Stimulated activated CD8-positive, alpha-beta memory T cell treated with anti-CD3 and anti-CD28 coated beads, Interleukin-4, amount 100 ng/mL, for 48 hours (primary cell): ENCODE measurements around the gene RRAS2.
"Not testable (repeated sequence)": the region's sequence is repeated elsewhere in the genome, so short reads cannot be mapped to it uniquely, and the experiment has no call there.

ENCODE experiments used
- DNase-seq: peaks from one replicate; pipeline ENCODE4 v3.0.0-alpha.2; 2020

Gene RRAS2

GRCh38 chr11:14358729-14359439 lies at the start of gene RRAS2:
TSS of gene RRAS2 (minus strand) at chr11:14359183. CDS start at chr11:14358870, 313 bp downstream.
- peak; percentile 83 for DNase-seq

- no peak for DNase-seq
These were observed 49.6 kb upstream of the RRAS2 start for GRCh38 chr11:14408612-14409011.

- DNase-seq = not testable (repeated sequence)
These were observed 47.1 kb upstream of the RRAS2 start for GRCh38 chr11:14406116-14406515.

GRCh38 chr11:14403528-14403927 lies 44.5 kb upstream of the RRAS2 start:
- not testable (repeated sequence) for DNase-seq

- DNase-seq = no peak
These were observed 40.1 kb upstream of the RRAS2 start for GRCh38 chr11:14399087-14399486.

GRCh38 chr11:14396273-14396672 lies 37.3 kb upstream of the RRAS2 start:
- DNase-seq = no peak

GRCh38 chr11:14393889-14394288 lies 34.9 kb upstream of the RRAS2 start:
- no peak for DNase-seq

GRCh38 chr11:14393129-14393528 lies 34.1 kb upstream of the RRAS2 start:
- DNase-seq = no peak

- no peak for DNase-seq
These were observed 31.7 kb upstream of the RRAS2 start for GRCh38 chr11:14390669-14391068.

- DNase-seq = no peak
These were observed 29.4 kb upstream of the RRAS2 start for GRCh38 chr11:14388352-14388751.

- DNase-seq = no peak
These were observed 28.0 kb upstream of the RRAS2 start for GRCh38 chr11:14386895-14387480.

GRCh38 chr11:14386081-14386480 lies 27.1 kb upstream of the RRAS2 start:
- DNase-seq = no peak

GRCh38 chr11:14384338-14384737 lies 25.4 kb upstream of the RRAS2 start:
- no peak for DNase-seq

GRCh38 chr11:14381968-14382367 lies 23.0 kb upstream of the RRAS2 start:
- no peak for DNase-seq

- peak; percentile 62 for DNase-seq
These were observed 22.1 kb upstream of the RRAS2 start for GRCh38 chr11:14380947-14381561.

GRCh38 chr11:14380125-14380936 lies 21.3 kb upstream of the RRAS2 start:
- no peak for DNase-seq

- DNase-seq = no peak
These were observed 19.2 kb upstream of the RRAS2 start for GRCh38 chr11:14378171-14378570.

GRCh38 chr11:14376920-14377319 lies 17.9 kb upstream of the RRAS2 start:
- no peak for DNase-seq

GRCh38 chr11:14374922-14375830 lies 16.2 kb upstream of the RRAS2 start:
- DNase-seq = no peak

GRCh38 chr11:14373941-14374646 lies 15.1 kb upstream of the RRAS2 start:
- no peak for DNase-seq

GRCh38 chr11:14372011-14372410 lies 13.0 kb upstream of the RRAS2 start:
- no peak for DNase-seq

- DNase-seq = no peak
These were observed 12.3 kb upstream of the RRAS2 start for GRCh38 chr11:14371249-14371648.
